Activated CD8-positive, alpha-beta memory T cell treated with anti-CD3 and anti-CD28 coated beads, Interleukin-2, amount 10 ng/mL, durations not matched to agents 7 days and 5 days (primary cell): ENCODE measurements around the gene SEC16A. TPM values are rescaled to one million over a fixed set of nuclear protein-coding genes. Genes with fewer than 3 reads are reported as not detected.
A peak's percentile ranks its signal among the peaks of the same experiment; 100 is the strongest.
"Not testable (repeated sequence)": the region's sequence is repeated elsewhere in the genome, so short reads cannot be mapped to it uniquely, and the experiment has no call there.

Experiments used
- ATAC-seq: fragments of 150-1000 bp; cut with Tn5 transposase; one replicate; pipeline ENCODE4 v1.10.0; 2021; ENCODE audit warnings: moderate library complexity
- CTCF ChIA-PET: fragments of 350-600 bp; sonication (Branson Sonifier 250); formaldehyde crosslinking; loops from one replicate; lab custom pipeline; 2021; ENCODE audit warnings: antibody characterized with exemption; lab: Charles Lee
- DNase-seq: peaks from one replicate; pipeline ENCODE4 v3.0.0-alpha.2; 2020
- H3K27ac Mint-ChIP-seq: one replicate; pipeline ENCODE4 v1.8.0; 2021; ENCODE audit warnings: mild to moderate bottlenecking, mixed read lengths
- H3K27me3 Mint-ChIP-seq: one replicate; pipeline ENCODE4 v1.8.0; 2021; ENCODE audit warnings: mixed read lengths
- H3K36me3 Mint-ChIP-seq: one replicate; pipeline ENCODE4 v1.8.0; 2021; ENCODE audit warnings: mild to moderate bottlenecking, mixed read lengths
- H3K4me1 Mint-ChIP-seq: one replicate; pipeline ENCODE4 v1.8.0; 2021; ENCODE audit warnings: mixed read lengths
- H3K4me3 Mint-ChIP-seq: one replicate; pipeline ENCODE4 v1.8.0; 2021; ENCODE audit warnings: mild to moderate bottlenecking, moderate library complexity, mixed read lengths
- H3K9me3 Mint-ChIP-seq: one replicate; pipeline ENCODE4 v1.8.0; 2022; ENCODE audit warnings: low read depth, mixed read lengths
- total RNA-seq, 2 experiments: library from RNA; stranded (reverse); gene quantifications; one replicate each; pipeline ENCODE4 v1.2.3, GENCODE V29; 2021

SEC16A gene
- total RNA-seq, 2 experiments from 2014 or later = 88.0 to 96.7 TPM

DNA sequence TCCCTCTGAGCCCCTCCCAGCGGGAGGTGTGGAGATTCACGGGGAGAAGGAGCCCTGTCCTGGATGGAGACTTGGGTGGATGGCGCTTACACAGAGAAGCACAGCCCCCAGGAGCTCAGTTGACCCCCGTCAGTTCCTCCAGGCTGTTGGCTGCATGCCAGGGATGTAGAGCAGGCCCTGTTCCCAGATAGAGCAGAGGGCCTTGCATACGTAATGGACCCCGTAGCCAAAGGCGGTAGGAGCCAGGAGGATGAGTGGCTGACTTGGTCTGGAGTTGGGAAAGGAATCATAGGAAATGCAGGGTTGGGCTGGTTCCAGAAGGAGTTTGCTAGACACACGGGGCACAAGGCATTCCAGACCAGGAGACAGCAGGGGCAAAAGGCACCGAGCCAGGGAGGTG is 69.9 kb downstream of the SEC16A start:
- H3K4me1 Mint-ChIP-seq = peaks cover 38% of the 10 kb centered on the region
- no peaks in the 10 kb centered on the region for H3K9me3 Mint-ChIP-seq
- H3K27ac Mint-ChIP-seq = peak overlapping the region; percentile 29
- DNase-seq = no peak
- no peak for ATAC-seq
- no peaks in the 10 kb centered on the region for H3K27me3 Mint-ChIP-seq
- CTCF ChIA-PET = no interaction called here
- peaks cover 38% of the 10 kb centered on the region for H3K36me3 Mint-ChIP-seq
- H3K4me3 Mint-ChIP-seq = no peak overlapping the region

- Mint-ChIP-seq H3K4me3 (peak overlapping the region; percentile 96), H3K27ac (peak overlapping the region; percentile 89), H3K4me1 (peaks cover 40% of the 10 kb centered on the region), H3K36me3 (peaks cover 39% of the 10 kb centered on the region), H3K27me3 (no peaks in the 10 kb centered on the region), H3K9me3 (no peaks in the 10 kb centered on the region)
- CTCF ChIA-PET = no interaction called here
- no peak for ATAC-seq
- DNase-seq = no peak
These were observed 71.5 kb downstream of the SEC16A start for GRCh38 chr9:136411378-136411777.

DNA sequence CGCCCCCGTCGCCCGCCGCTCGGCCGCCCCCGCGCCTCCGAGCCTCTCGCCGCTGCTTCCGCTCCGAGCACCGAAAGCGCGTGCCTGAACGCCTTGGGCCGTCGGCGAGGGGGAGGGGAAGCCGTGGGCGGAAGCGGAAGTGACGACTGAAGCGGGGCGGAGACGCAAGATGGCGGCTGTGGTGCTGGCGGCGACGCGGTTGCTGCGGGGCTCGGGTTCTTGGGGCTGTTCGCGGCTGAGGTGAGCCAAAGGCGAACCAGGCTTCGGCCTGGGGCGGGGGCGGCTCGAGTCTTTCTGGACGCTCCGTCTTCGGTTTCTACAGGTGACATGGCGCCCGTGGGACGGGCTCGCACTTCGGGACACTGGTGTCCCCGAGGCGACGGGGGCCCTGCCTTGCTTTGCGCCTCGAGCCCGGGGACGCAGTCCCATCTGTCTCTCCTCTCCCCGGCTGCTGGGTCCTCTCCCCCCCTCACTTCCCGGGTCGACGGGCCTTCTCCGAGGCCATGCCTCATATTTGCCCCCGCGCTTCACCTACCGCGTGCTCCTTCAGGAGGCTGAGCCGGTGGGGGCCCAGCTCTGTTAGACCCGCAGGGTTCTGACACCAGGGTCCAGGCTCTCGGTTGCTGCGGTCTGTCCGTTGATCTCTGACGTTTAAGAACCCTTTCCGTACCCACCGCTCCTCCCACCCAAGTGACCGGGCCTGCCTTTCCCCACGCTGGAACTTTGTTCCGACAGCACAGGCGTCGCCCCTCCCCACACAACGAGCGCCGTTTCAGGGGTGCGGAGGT is 72.1 kb downstream of the SEC16A start, which contains the start of the genes ENTR1 and PMPCA:
Gene ENTR1, minus strand, starts transcription at position 115 of the 788 bp plus-strand sequence. CDS start 217 bp downstream, outside the sequence.
Gene PMPCA, plus strand, starts transcription at position 159 of the 788 bp plus-strand sequence. Its CDS starts 11 bp downstream, at position 170.
- Mint-ChIP-seq H3K9me3 (no peaks in the 10 kb centered on the region), H3K36me3 (peaks cover 38% of the 10 kb centered on the region), H3K27me3 (no peaks in the 10 kb centered on the region), H3K27ac (peak within 1 kb of the TSS; percentile 89), H3K4me3 (peak within 1 kb of the TSS; percentile 96), H3K4me1 (peaks cover 43% of the 10 kb centered on the region)
- peak; percentile 90 for ATAC-seq
- CTCF ChIA-PET = interaction anchor here (1.0 to 2.5 kb wide), 4 partner anchors 10 to 50 kb away, joined by 3 to 20 read pairs (median 5); partner anchors contain the start of gene DNLZ
- peak; percentile 95 for DNase-seq

GRCh38 chr9:136409557-136410455 is 73.0 kb downstream of the SEC16A start:
- CTCF ChIA-PET = interaction anchor here (0.8 to 2.5 kb wide), 5 partner anchors 9 to 1170 kb away, joined by 3 to 20 read pairs (median 4); partner anchors contain the start of gene DNLZ
- H3K36me3 Mint-ChIP-seq = peaks cover 41% of the 10 kb centered on the region
- H3K4me1 Mint-ChIP-seq = peaks cover 49% of the 10 kb centered on the region
- peak; percentile 37 for ATAC-seq
- H3K27ac Mint-ChIP-seq = peak overlapping the region; percentile 89
- peak; percentile 58 for DNase-seq
- H3K27me3 Mint-ChIP-seq = no peaks in the 10 kb centered on the region
- no peaks in the 10 kb centered on the region for H3K9me3 Mint-ChIP-seq
- H3K4me3 Mint-ChIP-seq = peak overlapping the region; percentile 96

DNA sequence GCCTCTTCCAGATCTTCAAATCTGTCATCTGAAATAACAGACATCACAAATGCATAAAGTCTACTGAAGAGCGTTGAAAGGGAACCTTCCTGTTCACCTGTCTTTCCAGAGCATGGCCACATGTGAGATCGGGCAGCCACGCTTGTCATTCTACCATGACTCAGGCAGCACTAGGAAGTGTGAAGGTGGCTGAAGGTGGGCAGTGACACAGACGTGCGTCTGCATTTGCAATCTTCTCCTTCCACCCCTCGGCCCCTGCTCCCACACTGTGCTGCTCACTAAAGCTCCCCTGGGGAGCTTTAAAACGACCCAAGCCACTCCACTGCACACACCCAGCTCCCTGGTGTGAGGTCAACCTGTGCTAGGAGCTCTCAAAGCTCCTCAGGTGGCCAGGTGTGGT is 74.9 kb downstream of the SEC16A start:
- no peak overlapping the region for H3K27ac Mint-ChIP-seq
- peaks cover 35% of the 10 kb centered on the region for H3K36me3 Mint-ChIP-seq
- CTCF ChIA-PET = interaction anchor here (1.2 to 2.5 kb wide), 3 partner anchors 7 to 95 kb away, joined by 3 to 20 read pairs (median 5); no protein-coding TSS in a partner anchor

DNA sequence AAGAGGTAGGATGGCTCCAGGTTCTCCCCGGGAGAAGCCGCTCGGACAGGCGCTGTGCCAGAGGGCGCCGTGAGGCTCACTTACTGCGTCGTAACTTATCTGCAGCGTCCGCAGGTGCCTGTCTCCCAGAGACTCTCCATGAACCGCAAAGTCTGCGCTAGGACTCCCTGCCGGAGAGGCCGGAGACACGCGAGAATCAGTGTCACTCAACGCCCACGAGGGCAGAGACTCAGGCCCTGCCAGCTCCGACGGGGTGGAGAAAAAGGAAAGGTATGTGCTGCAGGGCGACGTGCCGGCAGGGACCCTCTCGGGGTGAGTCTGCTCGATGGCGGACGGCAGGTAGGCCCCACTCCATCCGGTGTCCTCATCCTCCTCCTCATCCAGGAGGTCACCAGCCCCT is 75.8 kb downstream of the SEC16A start:
- ATAC-seq, H3K9me3 Mint-ChIP-seq, H3K27ac Mint-ChIP-seq, DNase-seq, H3K4me3 Mint-ChIP-seq, H3K27me3 Mint-ChIP-seq: not testable (repeated sequence)
- H3K36me3 Mint-ChIP-seq = peaks cover 34% of the 10 kb centered on the region
- H3K4me1 Mint-ChIP-seq = peaks cover 62% of the 10 kb centered on the region
- CTCF ChIA-PET = interaction anchor here (1.6 kb wide), 1 partner anchor 77 kb away, joined by 4 read pairs; no protein-coding TSS in a partner anchor

More for the DNA sequence above, 74.9 kb downstream of the SEC16A start:
- no peaks in the 10 kb centered on the region for H3K9me3 Mint-ChIP-seq
- H3K4me1 Mint-ChIP-seq = peaks cover 63% of the 10 kb centered on the region
- no peak for DNase-seq
- no peak overlapping the region for H3K4me3 Mint-ChIP-seq
- no peak for ATAC-seq
- H3K27me3 Mint-ChIP-seq = no peaks in the 10 kb centered on the region

DNA sequence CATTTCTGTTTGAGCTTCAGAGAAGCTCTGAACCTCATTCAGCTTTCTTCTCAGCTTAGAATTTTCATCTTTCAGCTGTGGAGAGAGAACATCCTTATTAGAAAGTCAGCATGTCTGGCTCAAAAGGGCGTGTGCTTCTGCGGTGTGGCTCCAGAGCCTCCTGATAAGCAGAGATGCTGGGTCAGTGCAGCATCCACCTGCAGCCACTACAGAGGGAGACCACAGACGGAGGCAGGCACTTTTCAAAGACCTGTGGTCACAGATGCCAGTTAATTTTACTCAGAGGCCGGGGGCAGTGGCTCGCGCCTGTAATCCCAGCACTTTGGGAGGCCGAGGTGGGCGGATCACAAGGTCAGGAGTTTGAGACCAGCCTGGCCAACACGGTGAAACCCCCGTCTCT is 76.9 kb downstream of the SEC16A start:
- H3K27ac Mint-ChIP-seq, H3K9me3 Mint-ChIP-seq, H3K27me3 Mint-ChIP-seq, DNase-seq, ATAC-seq, H3K4me3 Mint-ChIP-seq: not testable (repeated sequence)
- peaks cover 31% of the 10 kb centered on the region for H3K36me3 Mint-ChIP-seq
- CTCF ChIA-PET = interaction anchor here (1.6 kb wide), 1 partner anchor 78 kb away, joined by 4 read pairs; no protein-coding TSS in a partner anchor
- peaks cover 58% of the 10 kb centered on the region for H3K4me1 Mint-ChIP-seq

GRCh38 chr9:136405481-136405880 is 77.4 kb downstream of the SEC16A start:
- Mint-ChIP-seq H3K4me1 (peaks cover 60% of the 10 kb centered on the region), H3K27ac (no peak overlapping the region), H3K4me3 (no peak overlapping the region), H3K27me3 (no peaks in the 10 kb centered on the region), H3K36me3 (peaks cover 31% of the 10 kb centered on the region), H3K9me3 (no peaks in the 10 kb centered on the region)
- DNase-seq (no peak), ATAC-seq (no peak)
- CTCF ChIA-PET = interaction anchor here (1.6 kb wide), 1 partner anchor 78 kb away, joined by 4 read pairs; no protein-coding TSS in a partner anchor

DNA sequence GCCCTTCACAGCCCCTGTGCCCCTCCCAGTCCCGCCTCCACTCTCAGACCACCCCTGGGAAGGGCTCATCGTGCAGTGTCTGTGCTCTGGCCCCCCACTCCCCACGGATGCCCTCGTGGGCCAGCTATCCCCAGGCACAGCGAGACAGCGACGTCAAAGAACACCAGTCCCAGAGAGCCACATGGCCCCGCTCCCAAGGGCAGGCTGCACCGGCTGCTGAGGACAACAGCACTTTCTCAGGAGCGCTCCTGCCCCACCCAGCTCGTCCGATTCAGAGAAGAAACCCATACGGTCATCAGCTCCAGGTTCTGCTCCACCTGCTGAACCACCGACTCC is 78.1 kb downstream of the SEC16A start:
- Mint-ChIP-seq H3K4me3 (peak overlapping the region; percentile 1), H3K9me3 (no peaks in the 10 kb centered on the region), H3K36me3 (peaks cover 31% of the 10 kb centered on the region), H3K4me1 (peaks cover 58% of the 10 kb centered on the region), H3K27ac (peak overlapping the region; percentile 79), H3K27me3 (no peaks in the 10 kb centered on the region)
- ATAC-seq (no peak), DNase-seq (no peak)
- CTCF ChIA-PET = interaction anchor here (1.5 kb wide), 2 partner anchors 19 to 67 kb away, joined by 4 to 7 read pairs; no protein-coding TSS in a partner anchor

DNA sequence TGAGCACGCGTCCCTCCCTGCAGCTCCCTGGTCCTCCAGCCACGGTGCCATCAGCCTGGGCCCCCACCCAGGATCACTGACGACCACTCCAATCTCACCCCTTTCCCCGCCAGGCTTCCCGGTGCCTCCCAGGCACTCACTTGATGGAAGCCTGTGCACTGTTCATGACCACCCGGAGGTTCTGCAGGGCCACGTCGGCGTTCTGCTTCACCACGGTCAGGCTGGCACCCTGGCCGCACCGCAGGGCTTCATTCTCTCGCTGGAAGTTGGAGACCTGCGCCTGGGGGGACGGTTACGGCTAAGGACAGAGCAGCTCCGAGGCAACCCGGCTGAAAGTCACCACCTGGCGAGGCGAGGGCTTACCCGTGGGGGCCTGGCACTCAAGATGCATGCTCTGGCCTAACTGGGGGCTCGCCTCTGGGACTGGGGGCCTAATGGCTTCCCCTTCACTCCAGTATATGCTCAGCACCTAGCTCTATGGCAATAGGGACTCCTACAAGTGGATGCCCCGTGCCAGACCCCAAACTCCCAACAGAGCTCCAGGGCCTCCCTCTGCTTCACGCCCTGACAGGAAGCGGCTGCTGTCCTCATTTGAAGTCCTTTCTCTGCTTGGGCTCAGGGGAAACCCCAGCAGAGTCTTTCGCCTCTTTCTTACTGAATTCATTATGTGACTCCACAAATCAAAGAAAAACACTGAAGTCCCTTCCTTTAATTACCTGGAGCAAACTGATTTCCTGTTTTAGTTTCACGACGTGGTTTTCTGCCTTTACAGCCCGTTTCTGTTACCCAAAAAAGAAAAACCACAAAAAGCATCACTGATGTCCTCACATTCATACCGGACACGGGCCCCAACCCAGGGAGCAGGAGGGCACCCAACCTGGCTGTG is 78.7 kb downstream of the SEC16A start:
- Mint-ChIP-seq H3K27me3 (no peaks in the 10 kb centered on the region), H3K27ac (peak overlapping the region; percentile 79), H3K36me3 (peaks cover 31% of the 10 kb centered on the region), H3K4me1 (peaks cover 54% of the 10 kb centered on the region), H3K9me3 (no peaks in the 10 kb centered on the region), H3K4me3 (peak overlapping the region; percentile 31)
- CTCF ChIA-PET = interaction anchor here (0.7 to 6.2 kb wide), 6 partner anchors 18 to 221 kb away, joined by 3 to 52 read pairs (median 4); partner anchors contain the start of gene DNLZ
- ATAC-seq (peak; percentile 16), DNase-seq (peak; percentile 76)

DNA sequence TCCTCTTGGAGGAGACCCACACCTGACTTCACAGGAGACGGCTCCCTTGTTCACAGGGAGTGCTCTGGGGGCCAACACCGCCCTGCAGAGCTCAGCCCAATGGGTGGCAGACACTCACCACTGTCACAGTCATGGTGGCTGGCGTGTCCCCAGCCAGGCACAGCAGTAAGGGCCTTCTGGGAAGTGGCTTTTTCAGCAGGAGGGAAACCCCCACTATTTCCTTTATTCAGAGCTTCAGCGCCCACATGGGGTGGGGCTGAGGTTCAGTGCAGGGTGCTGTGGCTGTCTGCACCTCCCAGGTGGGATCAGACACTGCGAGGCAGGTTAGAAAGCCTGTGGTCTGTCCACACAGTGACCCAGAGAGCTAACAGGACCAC is 79.3 kb downstream of the SEC16A start:
- Mint-ChIP-seq H3K27ac (peak overlapping the region; percentile 79), H3K4me3 (peak overlapping the region; percentile 31)

DNA sequence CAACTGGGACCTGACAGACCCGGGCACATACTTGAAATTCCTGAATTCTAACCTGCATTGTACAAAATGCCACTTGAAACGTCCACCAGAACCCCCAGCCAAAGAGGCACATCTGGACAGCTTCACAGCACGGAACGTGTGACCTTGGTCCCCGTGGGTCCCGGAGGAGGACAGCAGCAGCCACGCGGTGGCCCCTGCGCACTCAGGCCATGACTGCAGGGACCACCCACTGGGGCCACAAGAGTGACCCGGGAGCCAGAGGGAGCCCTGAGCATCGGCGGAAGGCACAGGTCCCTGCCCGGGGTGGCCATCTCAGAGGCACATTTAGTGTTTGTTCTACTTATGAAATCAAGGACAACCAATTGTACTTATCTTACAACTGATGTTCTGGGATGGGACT is 80.8 kb downstream of the SEC16A start:
- no peak overlapping the region for H3K4me3 Mint-ChIP-seq
- DNase-seq (no peak), ATAC-seq (no peak)
- no peaks in the 10 kb centered on the region for H3K27me3 Mint-ChIP-seq
- H3K4me1 Mint-ChIP-seq = peaks cover 55% of the 10 kb centered on the region
- peak overlapping the region; percentile 41 for H3K27ac Mint-ChIP-seq
- peaks cover 23% of the 10 kb centered on the region for H3K36me3 Mint-ChIP-seq
- no peaks in the 10 kb centered on the region for H3K9me3 Mint-ChIP-seq
- CTCF ChIA-PET = interaction anchor here (1.3 to 6.2 kb wide), 4 partner anchors 7 to 37 kb away, joined by 4 to 52 read pairs (median 16); partner anchors contain the start of genes DNLZ, ENTR1 and PMPCA

More for the DNA sequence above, 79.3 kb downstream of the SEC16A start:
- ATAC-seq = peak; percentile 77
- H3K4me1 Mint-ChIP-seq = peaks cover 55% of the 10 kb centered on the region
- peak; percentile 92 for DNase-seq
- H3K36me3 Mint-ChIP-seq = peaks cover 28% of the 10 kb centered on the region
- CTCF ChIA-PET = interaction anchor here (0.7 to 6.2 kb wide), 7 partner anchors 17 to 222 kb away, joined by 3 to 52 read pairs (median 4); partner anchors contain the start of gene DNLZ
- H3K27me3 Mint-ChIP-seq = no peaks in the 10 kb centered on the region
- no peaks in the 10 kb centered on the region for H3K9me3 Mint-ChIP-seq
